Activated T-cell treated with anti-CD3 and anti-CD28 coated beads, Interleukin-2, amount 50 U/mL, for 4 hours (primary cell): Measurements from ENCODE around the gene CEBPG. TPM values are rescaled to one million over a fixed set of nuclear protein-coding genes. Genes with fewer than 3 reads are reported as not detected.
A peak's percentile ranks its signal among the peaks of the same experiment; 100 is the strongest.

Source experiments
- ATAC-seq, 2 donors: fragments of 200-7000 bp; cut with Tn5 transposase; one replicate each; pipeline ENCODE4 v1.10.0; 2021
- DNase-seq: peaks from one replicate; pipeline ENCODE4 v3.0.0-alpha.2; 2020
- H3K27me3 Mint-ChIP-seq: one replicate; pipeline ENCODE4 v1.8.0; 2021; ENCODE audit warnings: low read depth, mixed read lengths
- H3K36me3 Mint-ChIP-seq: one replicate; pipeline ENCODE4 v1.8.0; 2022; ENCODE audit warnings: mixed read lengths; ENCODE audit not compliant: insufficient read depth
- H3K4me1 Mint-ChIP-seq: one replicate; pipeline ENCODE4 v1.8.0; 2021; ENCODE audit warnings: low read depth, mixed read lengths
- H3K4me3 Mint-ChIP-seq: one replicate; pipeline ENCODE4 v1.8.0; 2021; ENCODE audit warnings: mild to moderate bottlenecking, moderate library complexity, mixed read lengths
- H3K9me3 Mint-ChIP-seq: one replicate; pipeline ENCODE4 v1.8.0; 2021; ENCODE audit warnings: mixed read lengths
- total RNA-seq, 3 donors: library from RNA; stranded (reverse); gene quantifications; one replicate each; pipeline ENCODE4 v1.2.1, GENCODE V29; 2021

CEBPG gene
- total RNA-seq, 3 donors from 2014 or later = 28.8 to 32.2 (median 28.8) TPM

DNA sequence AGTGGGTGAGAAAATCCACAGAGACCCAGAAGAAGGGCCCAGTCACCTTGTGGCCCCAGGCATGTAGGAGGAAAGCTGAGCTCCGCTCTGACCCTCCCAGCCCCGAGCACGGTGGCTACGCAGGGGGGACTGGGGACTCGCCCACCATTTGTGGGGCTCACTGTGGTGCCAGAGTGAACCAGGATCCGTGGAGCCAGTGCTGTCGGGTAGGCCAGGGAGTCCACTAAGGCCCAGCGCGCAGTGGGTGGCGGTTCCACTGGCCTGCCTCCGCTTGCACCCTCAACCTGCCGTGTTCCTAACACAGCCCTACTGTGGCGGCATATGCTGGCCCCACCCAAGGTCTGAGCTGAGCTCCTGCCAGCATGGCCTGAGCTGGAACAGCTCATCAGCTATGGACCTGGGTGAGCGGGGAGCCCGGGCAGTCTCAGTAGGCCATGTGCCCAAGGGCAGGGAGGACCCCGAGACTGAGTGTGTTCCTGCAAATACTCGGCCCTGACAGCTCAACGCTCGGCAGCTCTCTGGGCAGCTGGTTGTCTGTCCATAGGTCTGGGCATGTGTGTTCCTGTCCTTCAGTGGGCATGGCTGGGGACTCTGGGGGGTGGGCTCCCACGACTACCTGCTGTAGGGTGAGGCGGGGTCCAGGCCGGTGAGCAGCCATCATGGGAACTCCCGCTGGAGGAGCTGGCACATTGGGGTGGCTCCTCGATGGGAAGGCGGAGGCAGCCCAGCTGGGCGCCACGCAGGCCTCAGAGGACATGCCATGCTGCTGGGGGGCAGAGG lies 36.6 kb downstream of the CEBPG start:
- ATAC-seq = no peak
- H3K36me3 Mint-ChIP-seq = no peaks in the 10 kb centered on the region
- H3K4me1 Mint-ChIP-seq = no peaks in the 10 kb centered on the region
- H3K27me3 Mint-ChIP-seq = no peaks in the 10 kb centered on the region
- no peaks in the 10 kb centered on the region for H3K9me3 Mint-ChIP-seq
- DNase-seq = no peak
- no peak overlapping the region for H3K4me3 Mint-ChIP-seq

- no peak overlapping the region for H3K4me3 Mint-ChIP-seq
- H3K36me3 Mint-ChIP-seq = no peaks in the 10 kb centered on the region
- no peak for DNase-seq
- no peaks in the 10 kb centered on the region for H3K27me3 Mint-ChIP-seq
- no peak for ATAC-seq
- H3K9me3 Mint-ChIP-seq = no peaks in the 10 kb centered on the region
- H3K4me1 Mint-ChIP-seq = no peaks in the 10 kb centered on the region
These were observed 37.4 kb downstream of the CEBPG start for GRCh38 chr19:33410915-33411401.

- no peaks in the 10 kb centered on the region for H3K9me3 Mint-ChIP-seq
- DNase-seq (no peak), ATAC-seq (no peak)
- H3K36me3 Mint-ChIP-seq = no peaks in the 10 kb centered on the region
- H3K4me3 Mint-ChIP-seq = no peak overlapping the region
- H3K4me1 Mint-ChIP-seq = peaks cover 4% of the 10 kb centered on the region
- no peaks in the 10 kb centered on the region for H3K27me3 Mint-ChIP-seq
These were observed 38.2 kb downstream of the CEBPG start for GRCh38 chr19:33411621-33412180.

- ATAC-seq = no peak
- no peaks in the 10 kb centered on the region for H3K27me3 Mint-ChIP-seq
These were observed 39.3 kb downstream of the CEBPG start for GRCh38 chr19:33412601-33413425.

DNA sequence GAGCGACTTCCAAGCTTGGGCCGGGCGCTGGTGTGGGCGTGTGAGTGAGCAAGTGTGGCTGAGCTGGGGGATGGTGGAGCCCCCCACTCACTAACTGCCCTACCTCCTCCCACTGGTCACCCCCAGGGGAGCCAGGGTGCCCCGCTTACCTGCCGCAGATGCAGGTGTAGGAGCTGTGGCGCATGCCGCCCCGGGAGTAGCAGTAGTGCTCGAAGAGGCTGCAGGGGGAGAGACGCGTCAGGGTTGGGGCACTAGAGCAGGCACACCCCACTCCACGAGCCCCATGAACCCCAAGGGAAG lies 39.9 kb downstream of the CEBPG start:
- Mint-ChIP-seq H3K9me3 (no peaks in the 10 kb centered on the region), H3K27me3 (no peaks in the 10 kb centered on the region), H3K36me3 (no peaks in the 10 kb centered on the region), H3K4me1 (peaks cover 5% of the 10 kb centered on the region), H3K4me3 (no peak overlapping the region)
- no peak for ATAC-seq
- no peak for DNase-seq

More at GRCh38 chr19:33412601-33413425, 39.3 kb downstream of the CEBPG start:
- no peak overlapping the region for H3K4me3 Mint-ChIP-seq
- DNase-seq = no peak
- H3K36me3 Mint-ChIP-seq = no peaks in the 10 kb centered on the region
- H3K9me3 Mint-ChIP-seq = no peaks in the 10 kb centered on the region
- H3K4me1 Mint-ChIP-seq = peaks cover 5% of the 10 kb centered on the region

DNA sequence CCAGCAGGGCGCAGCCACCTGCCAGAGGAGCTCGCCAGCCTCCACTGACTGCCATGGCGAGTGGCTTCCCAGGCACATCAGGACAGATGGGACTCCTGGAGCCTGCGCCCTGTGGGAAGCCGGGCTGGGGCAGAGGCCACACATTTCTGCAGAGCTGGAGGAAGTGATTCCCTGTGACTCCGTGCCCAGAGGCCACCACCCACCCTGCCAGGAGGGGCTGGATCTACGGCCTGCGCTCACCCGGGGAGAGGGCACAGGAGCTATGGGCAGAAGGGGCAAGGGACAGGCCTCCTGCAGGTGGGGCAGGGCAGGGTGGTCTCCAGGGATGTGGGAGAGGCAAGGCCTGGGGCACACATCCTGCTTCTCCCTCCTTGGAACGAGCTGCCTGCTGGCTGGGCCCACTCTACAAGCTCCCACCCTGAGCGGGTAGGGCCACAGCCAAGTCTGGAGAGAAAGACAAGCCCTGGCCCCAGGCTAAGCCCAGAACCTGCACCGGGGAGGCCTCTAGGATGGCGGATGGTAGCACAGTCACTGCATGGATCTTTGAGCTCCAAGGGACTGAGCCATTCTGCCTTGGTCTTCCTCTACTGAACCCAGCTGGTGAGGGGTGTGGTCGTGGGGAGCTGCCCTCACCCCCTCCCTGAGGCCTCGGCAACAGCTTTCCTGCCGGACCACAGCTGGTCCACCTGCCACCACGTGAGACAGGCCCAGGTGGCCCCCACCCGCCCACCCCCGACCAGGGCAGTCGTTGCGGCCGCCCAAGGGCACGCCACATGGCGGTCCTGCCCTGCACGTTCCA lies 40.6 kb downstream of the CEBPG start:
- Mint-ChIP-seq H3K27me3 (no peaks in the 10 kb centered on the region), H3K9me3 (no peaks in the 10 kb centered on the region), H3K36me3 (no peaks in the 10 kb centered on the region), H3K4me1 (peaks cover 5% of the 10 kb centered on the region), H3K4me3 (no peak overlapping the region)
- DNase-seq = no peak
- no peak for ATAC-seq

GRCh38 chr19:33414667-33415605 lies 41.4 kb downstream of the CEBPG start:
- no peak for ATAC-seq
- Mint-ChIP-seq H3K4me3 (no peak overlapping the region), H3K9me3 (no peaks in the 10 kb centered on the region), H3K4me1 (peaks cover 5% of the 10 kb centered on the region), H3K27me3 (no peaks in the 10 kb centered on the region), H3K36me3 (no peaks in the 10 kb centered on the region)
- no peak for DNase-seq

GRCh38 chr19:33416307-33417215 lies 43.1 kb downstream of the CEBPG start:
- DNase-seq (peak; percentile 58), ATAC-seq (peak; percentile 80 to 86)
- Mint-ChIP-seq H3K4me1 (peaks cover 5% of the 10 kb centered on the region), H3K27me3 (no peaks in the 10 kb centered on the region), H3K4me3 (peak overlapping the region; percentile 75), H3K9me3 (no peaks in the 10 kb centered on the region), H3K36me3 (no peaks in the 10 kb centered on the region)

DNA sequence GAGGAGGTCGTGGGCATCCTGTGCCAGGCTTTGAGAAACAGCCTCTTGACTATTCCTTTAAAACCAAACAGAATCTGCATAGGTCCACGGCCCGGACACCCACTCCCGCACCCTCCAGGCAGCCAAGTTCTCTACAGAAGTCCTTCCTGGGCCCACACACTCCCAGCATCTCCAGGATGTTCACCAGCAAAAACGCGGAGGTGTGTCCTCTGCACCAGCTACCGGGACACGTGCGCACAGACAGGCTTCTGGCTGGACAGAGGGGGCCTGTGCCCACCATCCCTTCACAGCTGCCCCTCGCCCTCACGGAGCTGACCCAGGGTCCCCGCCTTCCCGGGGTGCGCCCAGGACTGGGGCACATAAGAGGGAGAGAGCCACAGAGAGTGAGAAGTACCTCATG lies 44.2 kb downstream of the CEBPG start:
- H3K4me3 Mint-ChIP-seq = no peak overlapping the region
- no peaks in the 10 kb centered on the region for H3K36me3 Mint-ChIP-seq
- H3K27me3 Mint-ChIP-seq = no peaks in the 10 kb centered on the region
- no peaks in the 10 kb centered on the region for H3K9me3 Mint-ChIP-seq
- no peak for ATAC-seq
- peaks cover 5% of the 10 kb centered on the region for H3K4me1 Mint-ChIP-seq
- DNase-seq = no peak

DNA sequence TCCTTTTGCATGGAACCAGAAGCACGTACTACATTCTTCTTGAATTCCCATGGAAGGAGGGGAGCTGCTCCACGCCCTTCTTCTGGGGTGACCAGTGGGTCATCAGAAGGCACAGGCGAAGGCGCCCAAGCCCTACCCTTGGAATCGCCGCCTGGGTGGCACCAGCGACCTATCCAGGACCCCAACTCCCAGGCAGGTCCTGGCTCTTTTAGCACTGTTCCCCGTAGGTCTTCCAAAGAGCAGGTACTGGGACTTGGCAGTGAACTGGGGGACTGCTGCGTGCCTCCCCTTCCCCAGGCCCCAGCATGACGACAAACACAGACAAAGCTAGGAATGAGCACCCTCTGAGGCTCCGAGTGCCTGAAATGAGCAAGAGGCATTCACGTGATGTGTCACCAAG lies 45.0 kb downstream of the CEBPG start:
- H3K4me3 Mint-ChIP-seq = no peak overlapping the region
- peaks cover 5% of the 10 kb centered on the region for H3K4me1 Mint-ChIP-seq
- H3K9me3 Mint-ChIP-seq = no peaks in the 10 kb centered on the region
- DNase-seq (no peak), ATAC-seq (no peak)
- H3K27me3 Mint-ChIP-seq = no peaks in the 10 kb centered on the region
- no peaks in the 10 kb centered on the region for H3K36me3 Mint-ChIP-seq

- ATAC-seq = no peak
- Mint-ChIP-seq H3K36me3 (no peaks in the 10 kb centered on the region), H3K9me3 (no peaks in the 10 kb centered on the region), H3K27me3 (no peaks in the 10 kb centered on the region), H3K4me3 (no peak overlapping the region), H3K4me1 (peaks cover 5% of the 10 kb centered on the region)
- no peak for DNase-seq
These were observed 45.6 kb downstream of the CEBPG start for GRCh38 chr19:33418871-33419787.

GRCh38 chr19:33419788-33420130 lies 46.2 kb downstream of the CEBPG start:
- no peaks in the 10 kb centered on the region for H3K27me3 Mint-ChIP-seq
- DNase-seq (no peak), ATAC-seq (no peak)
- H3K4me3 Mint-ChIP-seq = no peak overlapping the region
- no peaks in the 10 kb centered on the region for H3K36me3 Mint-ChIP-seq
- no peaks in the 10 kb centered on the region for H3K9me3 Mint-ChIP-seq
- H3K4me1 Mint-ChIP-seq = peaks cover 5% of the 10 kb centered on the region
